ENCODE data around the gene RAB6B. TPM values are rescaled to one million over a fixed set of nuclear protein-coding genes. Genes with fewer than 3 reads are reported as not detected.
A peak's percentile ranks its signal among the peaks of the same experiment; 100 is the strongest.

Gene RAB6B
- total and polyA plus RNA-seq, 7 donors = 0.93 to 3.8 (median 2.0) TPM

- Histone ChIP-seq H3K9me3 (no peaks in the 10 kb centered on the region), H3K4me3 (no peak overlapping the region), H3K4me1 (no peaks in the 10 kb centered on the region), H3K36me3 (ENCODE audit: insufficient read depth in 1 of 2, low read depth in 1 of 2) (peaks cover 0 to 29% of the 10 kb centered on the region in 2 donors), H3K27me3 (ENCODE audit: insufficient read depth in 3 of 3, low read length in 2 of 3) (no peaks in the 10 kb centered on the region), H3K27ac (no peak overlapping the region)
- DNase-seq = no peak
- WGBS, 3 donors = 66 to 78% (median 77%) methylated on average over 12 of the region's 12 CpGs
- intact Hi-C loops (cut with DNase I) = no loop called here
- ATAC-seq = no peak
- TF ChIP-seq CTCF (IDR thresholded peaks at IDR 0.05) = no peak
Measured at GRCh38 chr3:133828576-133829309, 66.9 kb downstream of the RAB6B start.

GRCh38 chr3:133827684-133828083, 68.0 kb downstream of the RAB6B start:
- Histone ChIP-seq H3K4me3 (no peak overlapping the region), H3K4me1 (no peaks in the 10 kb centered on the region), H3K9me3 (no peaks in the 10 kb centered on the region), H3K27ac (no peak overlapping the region), H3K27me3 (ENCODE audit: insufficient read depth in 3 of 3, low read length in 2 of 3) (no peaks in the 10 kb centered on the region), H3K36me3 (ENCODE audit: insufficient read depth in 1 of 2, low read depth in 1 of 2) (peaks cover 0 to 38% of the 10 kb centered on the region in 2 donors)
- intact Hi-C loops (cut with DNase I) = no loop called here
- ATAC-seq = no peak
- no peak for DNase-seq
- WGBS, 3 donors = 67 to 81% (median 79%) methylated on average over 4 of the region's 4 CpGs
- no peak for TF ChIP-seq CTCF (IDR thresholded peaks at IDR 0.05)

GRCh38 chr3:133827136-133827535, 68.5 kb downstream of the RAB6B start:
- Histone ChIP-seq H3K27me3 (ENCODE audit: insufficient read depth in 3 of 3, low read length in 2 of 3) (no peaks in the 10 kb centered on the region), H3K27ac (no peak overlapping the region), H3K4me1 (no peaks in the 10 kb centered on the region), H3K4me3 (no peak overlapping the region), H3K9me3 (no peaks in the 10 kb centered on the region), H3K36me3 (ENCODE audit: insufficient read depth in 1 of 2, low read depth in 1 of 2) (peaks cover 0 to 44% of the 10 kb centered on the region in 2 donors)
- WGBS, 3 donors = 21 to 37% (median 30%) methylated on average over 1 of the region's 1 CpG
- DNase-seq = no peak
- no peak for TF ChIP-seq CTCF (IDR thresholded peaks at IDR 0.05)
- intact Hi-C loops (cut with DNase I) = no loop called here
- ATAC-seq = peak in 1 of 4 donors; percentile 28

GRCh38 chr3:133825969-133826727, 69.5 kb downstream of the RAB6B start:
- no peak for TF ChIP-seq CTCF (IDR thresholded peaks at IDR 0.05)
- H3K27ac ChIP-seq = no peak overlapping the region
- no peaks in the 10 kb centered on the region for H3K9me3 ChIP-seq
- peaks cover 0 to 53% of the 10 kb centered on the region in 2 donors for H3K36me3 ChIP-seq (ENCODE audit: insufficient read depth in 1 of 2, low read depth in 1 of 2)
- DNase-seq = no peak
- ATAC-seq = no peak
- H3K4me3 ChIP-seq = no peak overlapping the region
- WGBS, 3 donors = 84 to 91% (median 84%) methylated on average over 12 of the region's 12 CpGs
- H3K27me3 ChIP-seq (ENCODE audit: insufficient read depth in 3 of 3, low read length in 2 of 3) = no peaks in the 10 kb centered on the region
- intact Hi-C loops (cut with DNase I) = no loop called here
- H3K4me1 ChIP-seq = no peaks in the 10 kb centered on the region
